ENCODE measurements around the gene LARGE1. TPM values are rescaled to one million over a fixed set of nuclear protein-coding genes. Genes with fewer than 3 reads are reported as not detected.

The LARGE1 gene
- total RNA-seq, 1 experiment from 2014 or later = 1.5 TPM

DNA sequence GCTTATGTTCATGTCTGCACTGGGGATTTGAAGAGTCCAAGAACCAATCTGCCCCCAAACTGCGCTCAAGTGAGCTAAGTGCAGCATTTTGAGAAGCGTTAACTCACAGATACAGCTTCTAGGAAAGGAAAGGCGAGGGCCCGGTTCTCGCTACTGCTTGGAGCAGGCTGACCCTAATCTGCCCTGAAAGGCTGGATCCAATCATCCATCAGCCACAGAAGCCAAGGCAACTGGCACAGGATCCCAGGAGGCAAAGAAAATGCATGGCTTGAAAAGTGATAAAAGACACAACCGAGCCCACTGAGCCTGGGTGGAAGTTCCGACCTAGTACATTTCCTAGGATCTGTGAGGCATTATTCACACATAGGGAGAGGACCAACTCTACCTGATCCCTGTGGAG is 174.8 kb downstream of the LARGE1 start:
- DNase-seq (ENCODE audit: low read depth, low spot score) = no peak
- Histone ChIP-seq H3K4me2 (ENCODE audit: low read length) (no peak overlapping the region), H2AFZ (ENCODE audit: low read depth, low read length, poor library complexity, severe bottlenecking) (no peak overlapping the region), H3K36me3 (ENCODE audit: control insufficient read depth in 1 of 2, insufficient read depth in 2 of 2, low read length in 2 of 2) (no peaks in the 10 kb centered on the region), H3K4me3 (replicated peaks in 1 of 2; ENCODE audit: low read depth in 1 of 2, low read length in 2 of 2) (no peak overlapping the region), H3K79me2 (ENCODE audit: insufficient read depth, low read length) (no peaks in the 10 kb centered on the region), H3K9me2 (ENCODE audit: insufficient read depth) (no peaks in the 10 kb centered on the region), H4K20me1 (ENCODE audit: insufficient read depth) (no peaks in the 10 kb centered on the region), H3K9me3 (ENCODE audit: control insufficient read depth in 1 of 2, insufficient read depth in 1 of 2, low read depth in 1 of 2, low read length in 2 of 2) (peaks cover 7 to 54% of the 10 kb centered on the region in 2 experiments; a peak in 2 of 4 replicates), H3K4me1 (ENCODE audit: control insufficient read depth in 1 of 2, insufficient read depth in 2 of 2, low read length in 2 of 2) (no peaks in the 10 kb centered on the region), H3K9ac (ENCODE audit: low read length) (no peak overlapping the region), H3K27me3 (ENCODE audit: insufficient read depth, low read length) (no peaks in the 10 kb centered on the region), H3K27ac (ENCODE audit: low read depth, low read length) (no peak overlapping the region)
- ChIA-PET POLR2A (no interaction called here), CTCF (no interaction called here), RAD21 (ENCODE audit: low non-redundant PET in 1 of 2, low total read pairs in 2 of 2, uncharacterized antibody in 2 of 2, unreplicated experiment in 2 of 2) (no interaction called here)
- intact Hi-C loops (cut with micrococcal nuclease) = no loop called here
- no TSS peak for BruUV-seq (replicated peaks)
- ATAC-seq = no peak
- no peak for TF ChIP-seq YY1 (IDR thresholded peaks at IDR 0.05; ENCODE audit: extremely low read depth, insufficient replicate concordance, low read depth, low read length)
- TF ChIP-seq CBX3 (IDR thresholded peaks at IDR 0.05; ENCODE audit: low read depth) = no peak
- no peak for TF ChIP-seq CEBPB (IDR thresholded peaks at IDR 0.05; ENCODE audit: low read depth)
- no peak for TF ChIP-seq POLR2A (IDR thresholded peaks at IDR 0.05; ENCODE audit: borderline replicate concordance, extremely low read depth, insufficient read depth, insufficient read length)
- TF ChIP-seq, protein P1, sequence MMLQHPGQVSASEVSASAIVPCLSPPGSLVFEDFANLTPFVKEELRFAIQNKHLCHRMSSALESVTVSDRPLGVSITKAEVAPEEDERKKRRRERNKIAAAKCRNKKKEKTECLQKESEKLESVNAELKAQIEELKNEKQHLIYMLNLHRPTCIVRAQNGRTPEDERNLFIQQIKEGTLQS (IDR thresholded peaks at IDR 0.05) = no peak
- no peak for TF ChIP-seq FOSL1 (IDR thresholded peaks at IDR 0.05; ENCODE audit: low read depth)
- TF ChIP-seq ELF1 (IDR thresholded peaks at IDR 0.05; ENCODE audit: borderline replicate concordance, low read depth) = no peak
- no peak for TF ChIP-seq ZFX (IDR thresholded peaks at IDR 0.05)
- TF ChIP-seq, protein P2, sequence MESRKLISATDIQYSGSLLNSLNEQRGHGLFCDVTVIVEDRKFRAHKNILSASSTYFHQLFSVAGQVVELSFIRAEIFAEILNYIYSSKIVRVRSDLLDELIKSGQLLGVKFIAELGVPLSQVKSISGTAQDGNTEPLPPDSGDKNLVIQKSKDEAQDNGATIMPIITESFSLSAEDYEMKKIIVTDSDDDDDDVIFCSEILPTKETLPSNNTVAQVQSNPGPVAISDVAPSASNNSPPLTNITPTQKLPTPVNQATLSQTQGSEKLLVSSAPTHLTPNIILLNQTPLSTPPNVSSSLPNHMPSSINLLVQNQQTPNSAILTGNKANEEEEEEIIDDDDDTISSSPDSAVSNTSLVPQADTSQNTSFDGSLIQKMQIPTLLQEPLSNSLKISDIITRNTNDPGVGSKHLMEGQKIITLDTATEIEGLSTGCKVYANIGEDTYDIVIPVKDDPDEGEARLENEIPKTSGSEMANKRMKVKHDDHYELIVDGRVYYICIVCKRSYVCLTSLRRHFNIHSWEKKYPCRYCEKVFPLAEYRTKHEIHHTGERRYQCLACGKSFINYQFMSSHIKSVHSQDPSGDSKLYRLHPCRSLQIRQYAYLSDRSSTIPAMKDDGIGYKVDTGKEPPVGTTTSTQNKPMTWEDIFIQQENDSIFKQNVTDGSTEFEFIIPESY (IDR thresholded peaks at IDR 0.05; ENCODE audit: extremely low read depth, insufficient replicate concordance, low read length) = no peak
- TF ChIP-seq EZH2 (IDR thresholded peaks at IDR 0.05) = no peak
- TF ChIP-seq EGR1 (IDR thresholded peaks at IDR 0.05; ENCODE audit: low read depth) = no peak
- TF ChIP-seq, protein P3, sequence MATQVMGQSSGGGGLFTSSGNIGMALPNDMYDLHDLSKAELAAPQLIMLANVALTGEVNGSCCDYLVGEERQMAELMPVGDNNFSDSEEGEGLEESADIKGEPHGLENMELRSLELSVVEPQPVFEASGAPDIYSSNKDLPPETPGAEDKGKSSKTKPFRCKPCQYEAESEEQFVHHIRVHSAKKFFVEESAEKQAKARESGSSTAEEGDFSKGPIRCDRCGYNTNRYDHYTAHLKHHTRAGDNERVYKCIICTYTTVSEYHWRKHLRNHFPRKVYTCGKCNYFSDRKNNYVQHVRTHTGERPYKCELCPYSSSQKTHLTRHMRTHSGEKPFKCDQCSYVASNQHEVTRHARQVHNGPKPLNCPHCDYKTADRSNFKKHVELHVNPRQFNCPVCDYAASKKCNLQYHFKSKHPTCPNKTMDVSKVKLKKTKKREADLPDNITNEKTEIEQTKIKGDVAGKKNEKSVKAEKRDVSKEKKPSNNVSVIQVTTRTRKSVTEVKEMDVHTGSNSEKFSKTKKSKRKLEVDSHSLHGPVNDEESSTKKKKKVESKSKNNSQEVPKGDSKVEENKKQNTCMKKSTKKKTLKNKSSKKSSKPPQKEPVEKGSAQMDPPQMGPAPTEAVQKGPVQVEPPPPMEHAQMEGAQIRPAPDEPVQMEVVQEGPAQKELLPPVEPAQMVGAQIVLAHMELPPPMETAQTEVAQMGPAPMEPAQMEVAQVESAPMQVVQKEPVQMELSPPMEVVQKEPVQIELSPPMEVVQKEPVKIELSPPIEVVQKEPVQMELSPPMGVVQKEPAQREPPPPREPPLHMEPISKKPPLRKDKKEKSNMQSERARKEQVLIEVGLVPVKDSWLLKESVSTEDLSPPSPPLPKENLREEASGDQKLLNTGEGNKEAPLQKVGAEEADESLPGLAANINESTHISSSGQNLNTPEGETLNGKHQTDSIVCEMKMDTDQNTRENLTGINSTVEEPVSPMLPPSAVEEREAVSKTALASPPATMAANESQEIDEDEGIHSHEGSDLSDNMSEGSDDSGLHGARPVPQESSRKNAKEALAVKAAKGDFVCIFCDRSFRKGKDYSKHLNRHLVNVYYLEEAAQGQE (IDR thresholded peaks at IDR 0.05; ENCODE audit: low read depth) = no peak
- TF ChIP-seq SRF (IDR thresholded peaks at IDR 0.05; ENCODE audit: low read depth) = no peak
- no peak for TF ChIP-seq RAD21 (IDR thresholded peaks at IDR 0.05; ENCODE audit: low read depth)
- TF ChIP-seq, protein P4, sequence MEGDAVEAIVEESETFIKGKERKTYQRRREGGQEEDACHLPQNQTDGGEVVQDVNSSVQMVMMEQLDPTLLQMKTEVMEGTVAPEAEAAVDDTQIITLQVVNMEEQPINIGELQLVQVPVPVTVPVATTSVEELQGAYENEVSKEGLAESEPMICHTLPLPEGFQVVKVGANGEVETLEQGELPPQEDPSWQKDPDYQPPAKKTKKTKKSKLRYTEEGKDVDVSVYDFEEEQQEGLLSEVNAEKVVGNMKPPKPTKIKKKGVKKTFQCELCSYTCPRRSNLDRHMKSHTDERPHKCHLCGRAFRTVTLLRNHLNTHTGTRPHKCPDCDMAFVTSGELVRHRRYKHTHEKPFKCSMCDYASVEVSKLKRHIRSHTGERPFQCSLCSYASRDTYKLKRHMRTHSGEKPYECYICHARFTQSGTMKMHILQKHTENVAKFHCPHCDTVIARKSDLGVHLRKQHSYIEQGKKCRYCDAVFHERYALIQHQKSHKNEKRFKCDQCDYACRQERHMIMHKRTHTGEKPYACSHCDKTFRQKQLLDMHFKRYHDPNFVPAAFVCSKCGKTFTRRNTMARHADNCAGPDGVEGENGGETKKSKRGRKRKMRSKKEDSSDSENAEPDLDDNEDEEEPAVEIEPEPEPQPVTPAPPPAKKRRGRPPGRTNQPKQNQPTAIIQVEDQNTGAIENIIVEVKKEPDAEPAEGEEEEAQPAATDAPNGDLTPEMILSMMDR (IDR thresholded peaks at IDR 0.05 in 2 of 3, conservative IDR thresholded peaks at IDR 0.05 in 1 of 3; ENCODE audit: borderline replicate concordance in 1 of 3, insufficient read depth in 1 of 3, low read depth in 2 of 3, low read length in 2 of 3) = no peak
- TF ChIP-seq, protein P5, sequence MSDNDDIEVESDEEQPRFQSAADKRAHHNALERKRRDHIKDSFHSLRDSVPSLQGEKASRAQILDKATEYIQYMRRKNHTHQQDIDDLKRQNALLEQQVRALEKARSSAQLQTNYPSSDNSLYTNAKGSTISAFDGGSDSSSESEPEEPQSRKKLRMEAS (IDR thresholded peaks at IDR 0.05) = no peak
